Thyroid gland (tissue), 4 donors: ENCODE data around the gene SORCS2.

Source experiments
- CTCF ChIP-seq, 6 experiments: fragments of 200-600 bp in 3 of 6; fragments of 450-650 bp in 3 of 6; sonication (generic) in 3 of 6; IDR thresholded peaks; one replicate each; pipeline ENCODE4 v1.5.1; 2016 to 2019; ENCODE audit warnings: antibody characterized with exemption in 6 of 6, mild to moderate bottlenecking in 2 of 6, inconsistent platforms in 1 of 6, moderate library complexity in 1 of 6
- POLR2A ChIP-seq, 2 donors: fragments of 450-650 bp; IDR thresholded peaks; one replicate each; pipeline ENCODE4 v1.6.1; 2017; ENCODE audit warnings: antibody characterized with exemption in 2 of 2, mild to moderate bottlenecking in 2 of 2, moderate library complexity in 1 of 2

DNA sequence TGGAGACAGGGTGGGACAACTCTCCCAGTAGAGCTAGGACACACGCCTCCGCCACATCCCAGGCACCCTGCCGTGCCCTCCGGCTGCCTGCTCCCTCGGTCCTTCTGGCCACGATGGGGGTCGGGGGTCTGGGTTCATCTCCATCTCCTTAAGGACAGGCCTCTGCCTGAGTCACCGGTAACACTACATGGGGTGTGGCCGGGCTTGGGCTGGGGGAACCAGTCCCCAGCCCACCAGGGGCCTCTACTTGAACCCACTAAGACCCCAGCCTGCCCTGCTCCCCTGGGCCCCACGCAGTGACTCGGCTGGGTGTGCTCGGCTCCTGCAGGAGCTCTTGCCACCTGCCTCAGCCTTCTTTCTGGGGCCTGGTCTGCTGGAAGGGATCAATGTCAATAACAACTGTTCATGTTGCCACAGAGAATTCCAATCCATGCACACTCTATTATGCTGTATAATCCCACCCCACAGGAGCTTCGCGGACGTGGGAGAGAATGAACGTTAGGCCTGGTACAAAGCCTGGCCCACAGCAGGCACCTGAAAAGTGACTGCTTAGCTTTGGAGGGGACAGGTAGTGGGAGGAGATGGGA is 420.1 kb downstream of the SORCS2 start:
- TF ChIP-seq CTCF (IDR thresholded peaks at IDR 0.05), result no peak
- TF ChIP-seq POLR2A (IDR thresholded peaks at IDR 0.05), result no peak
